SIG-M5 (cell line): ENCODE data around the gene RNF39.
A peak's percentile ranks its signal among the peaks of the same experiment; 100 is the strongest.

ENCODE experiments used
- DNase-seq: peaks from one replicate; lab custom pipeline; 2025; lab: John Stamatoyannopoulos, UW

RNF39 gene

DNA sequence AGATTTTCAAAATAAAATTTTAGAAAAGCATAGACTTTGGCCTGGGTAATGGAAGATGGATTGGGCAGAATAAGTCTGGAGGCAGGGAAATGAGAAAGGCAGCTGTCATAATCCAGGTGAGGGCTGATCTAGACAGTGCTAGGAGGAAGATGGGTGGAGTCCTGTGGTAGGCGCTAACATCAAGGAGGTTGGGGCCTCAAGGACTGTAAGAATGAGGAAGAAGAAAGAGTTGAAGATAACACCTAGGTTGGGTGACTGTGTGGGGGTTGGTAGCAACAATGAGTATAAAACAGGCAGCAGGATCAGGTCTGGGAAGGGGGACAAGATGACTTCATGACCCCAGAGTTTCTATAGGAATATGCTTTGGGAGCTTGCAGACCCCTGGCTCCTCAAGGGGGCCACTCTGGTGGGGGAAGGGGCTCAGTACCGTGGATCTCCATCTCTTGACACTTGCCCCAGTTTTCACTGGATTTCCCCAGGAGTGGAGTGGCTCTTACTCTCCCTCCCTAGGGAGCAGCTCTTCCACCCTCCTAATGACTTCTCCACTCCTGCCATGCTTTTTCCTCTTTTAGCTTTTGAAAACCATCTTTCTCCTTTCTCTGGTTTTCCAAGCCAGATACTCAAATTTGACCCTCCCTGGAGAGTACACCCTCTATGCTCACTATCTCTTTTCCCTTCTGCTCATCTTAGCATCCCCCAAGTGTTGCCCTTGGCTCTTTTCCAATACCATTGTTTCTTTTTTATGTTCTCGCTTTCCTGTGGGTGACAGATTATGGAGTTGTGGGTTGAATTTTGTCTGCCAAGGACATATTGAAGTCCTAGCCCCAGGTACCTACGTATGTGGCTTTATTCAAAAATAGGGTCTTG, 22.6 kb upstream of the RNF39 start:
- DNase-seq: no peak

DNA sequence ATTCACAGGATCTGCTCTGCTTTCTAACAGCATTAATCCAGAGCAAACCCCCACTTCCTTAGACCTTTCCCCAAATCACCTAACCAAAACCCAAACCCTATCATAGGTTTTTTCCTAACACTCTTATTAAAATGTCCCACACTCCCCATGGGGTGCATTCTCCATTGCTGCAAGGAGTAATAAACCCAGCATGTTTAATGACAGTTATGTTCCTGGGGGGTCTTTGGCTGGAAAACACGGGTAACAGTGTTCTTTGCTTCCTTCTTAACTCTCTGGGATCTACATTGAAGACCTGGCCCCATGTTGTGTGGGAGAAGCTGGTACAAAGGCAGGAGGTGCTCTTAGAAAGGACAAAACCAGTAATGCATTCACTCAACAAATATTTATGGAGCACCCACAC, 21.3 kb upstream of the RNF39 start:
- DNase-seq: no peak

DNA sequence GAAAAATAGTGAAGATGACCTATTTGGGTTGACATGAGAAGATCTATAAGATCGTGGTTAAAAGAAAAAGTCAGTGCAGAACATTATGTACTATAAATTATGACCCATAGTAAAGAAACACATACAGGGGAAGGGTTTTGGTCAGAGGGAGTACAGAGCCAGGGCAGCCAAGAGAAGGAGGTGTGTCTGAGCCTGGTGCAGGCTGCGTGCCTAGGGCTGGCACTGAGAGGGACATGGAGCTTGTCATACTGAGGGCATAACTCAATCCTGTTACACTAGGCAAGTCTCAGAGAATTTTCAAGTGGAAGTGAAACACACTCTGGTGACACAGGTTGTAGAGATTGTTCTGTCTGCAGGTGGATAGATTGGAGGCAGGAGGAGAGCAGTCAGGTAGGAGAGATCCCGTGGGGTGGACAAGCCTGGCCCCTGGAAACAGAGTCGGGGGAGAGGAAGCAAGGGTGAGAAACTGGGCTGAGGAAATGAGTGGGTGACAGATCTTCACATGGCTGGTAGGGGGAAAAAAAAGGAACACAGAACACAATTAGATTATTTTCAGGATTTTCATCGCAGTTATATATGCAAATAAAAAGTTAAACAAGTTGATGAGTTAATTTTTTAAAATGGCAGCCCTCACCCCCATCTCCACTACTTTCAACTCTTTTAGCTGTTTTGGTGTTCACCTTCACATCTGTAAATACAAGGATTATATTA, 18.5 kb upstream of the RNF39 start:
- DNase-seq: no peak

DNA sequence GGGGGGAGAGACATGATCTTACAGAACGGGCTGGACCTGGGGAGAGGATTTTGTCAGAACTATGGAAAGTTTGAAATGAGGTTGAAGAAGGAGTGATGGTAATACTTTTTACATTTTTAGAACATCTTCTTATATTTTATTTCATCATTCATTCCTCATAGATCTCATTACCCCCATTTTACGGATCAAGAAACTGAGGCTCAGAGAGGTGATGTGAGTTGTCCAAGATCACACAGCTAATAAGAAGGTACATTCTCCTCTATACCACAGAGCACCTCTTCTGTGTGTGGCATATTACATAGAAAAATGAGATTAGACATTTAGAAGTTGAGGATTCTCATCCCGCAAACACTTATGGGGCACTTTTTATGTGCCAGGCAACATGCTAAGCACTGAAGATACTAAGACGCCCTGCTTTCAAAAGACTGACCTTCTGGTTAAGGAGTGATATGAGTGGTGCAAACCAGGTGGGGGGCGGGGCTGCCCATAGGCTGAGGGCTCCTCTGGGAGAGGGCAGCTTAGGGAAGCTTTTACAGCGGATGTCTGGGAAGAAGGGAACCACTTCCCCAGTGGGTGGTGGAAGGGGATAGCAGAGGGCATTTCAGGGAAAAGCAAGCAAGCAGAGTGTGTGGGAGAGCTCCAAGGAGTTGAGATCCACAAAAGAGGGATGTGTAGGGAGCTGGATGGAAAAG, 17.4 kb upstream of the RNF39 start:
- DNase-seq: no peak

DNA sequence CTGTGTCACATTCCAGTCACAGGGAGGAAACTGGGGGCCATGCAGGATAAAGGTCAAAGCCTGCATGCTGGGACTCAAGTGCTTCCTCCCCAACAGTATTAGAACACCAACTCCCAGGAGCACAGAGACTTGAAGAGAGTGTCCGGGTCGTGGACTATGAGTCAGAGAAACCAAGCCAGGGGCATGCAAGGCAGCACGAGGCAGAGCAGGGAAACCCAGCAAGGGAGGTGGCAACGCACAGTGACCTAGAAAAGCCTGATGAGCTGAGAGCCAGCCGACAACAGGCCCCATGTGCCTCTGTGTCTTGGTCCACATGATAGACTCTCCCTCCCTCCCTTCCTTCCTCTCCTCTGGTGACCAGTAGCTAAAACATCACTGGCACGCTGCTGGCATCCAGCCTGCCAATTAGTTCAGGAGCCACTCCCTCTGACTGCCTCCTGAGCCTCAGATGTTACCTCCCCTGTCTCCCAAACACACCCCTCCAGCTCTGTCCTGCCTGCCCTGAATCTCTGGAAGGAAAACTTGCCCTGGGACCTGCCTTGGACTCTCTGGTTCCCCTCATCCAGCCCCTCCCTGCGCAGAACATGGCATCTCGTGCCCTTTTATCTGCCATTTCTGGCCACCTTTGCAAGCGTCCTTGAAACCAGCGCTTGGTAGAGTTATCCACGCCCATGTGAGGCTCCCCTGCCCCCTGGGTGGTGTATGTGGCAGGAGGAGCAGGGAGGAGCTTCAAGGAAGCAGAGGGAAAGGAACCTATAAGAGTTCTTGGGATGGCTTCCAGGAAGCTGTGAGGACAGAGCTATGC, 16.2 kb upstream of the RNF39 start:
- no peak for DNase-seq

DNA sequence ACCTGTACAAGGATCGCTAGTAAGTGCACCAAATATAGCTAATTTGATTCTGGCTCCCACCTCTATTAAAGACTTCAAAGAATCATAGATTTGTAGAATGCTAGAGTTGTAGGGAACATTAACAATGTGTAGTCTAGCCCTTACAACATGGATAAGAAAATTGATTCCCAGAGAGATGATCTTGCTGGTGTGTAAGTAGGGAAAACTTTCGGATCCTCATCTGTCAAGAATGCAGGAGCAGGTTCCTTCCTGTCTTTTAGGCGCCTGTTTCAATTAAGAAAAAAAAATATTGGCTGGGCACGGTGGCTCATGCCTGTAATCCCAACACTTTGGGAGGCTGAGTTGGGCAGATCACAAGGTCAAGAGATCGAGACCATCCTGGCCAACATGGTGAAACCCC, 12.3 kb upstream of the RNF39 start:
- DNase-seq: no peak

DNA sequence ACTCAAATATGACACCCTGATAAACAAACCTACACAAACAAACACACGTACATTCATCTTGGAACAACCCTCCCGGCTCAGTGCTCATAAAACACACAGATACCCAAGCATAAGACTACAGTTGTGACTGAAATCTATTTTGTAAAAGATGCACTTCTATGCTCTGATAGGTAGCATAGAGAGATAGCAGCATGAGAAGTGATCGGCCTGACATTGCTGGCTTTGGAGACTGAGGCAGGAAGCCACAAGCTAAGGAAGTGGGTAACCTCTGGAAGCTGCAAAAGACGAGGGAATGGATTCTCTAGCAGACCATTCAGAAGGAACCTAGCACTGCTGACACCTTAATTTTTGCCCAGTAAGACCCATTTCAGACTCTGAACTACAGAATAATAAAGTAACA, 1.6 kb upstream of the RNF39 start:
- DNase-seq: no peak

DNA sequence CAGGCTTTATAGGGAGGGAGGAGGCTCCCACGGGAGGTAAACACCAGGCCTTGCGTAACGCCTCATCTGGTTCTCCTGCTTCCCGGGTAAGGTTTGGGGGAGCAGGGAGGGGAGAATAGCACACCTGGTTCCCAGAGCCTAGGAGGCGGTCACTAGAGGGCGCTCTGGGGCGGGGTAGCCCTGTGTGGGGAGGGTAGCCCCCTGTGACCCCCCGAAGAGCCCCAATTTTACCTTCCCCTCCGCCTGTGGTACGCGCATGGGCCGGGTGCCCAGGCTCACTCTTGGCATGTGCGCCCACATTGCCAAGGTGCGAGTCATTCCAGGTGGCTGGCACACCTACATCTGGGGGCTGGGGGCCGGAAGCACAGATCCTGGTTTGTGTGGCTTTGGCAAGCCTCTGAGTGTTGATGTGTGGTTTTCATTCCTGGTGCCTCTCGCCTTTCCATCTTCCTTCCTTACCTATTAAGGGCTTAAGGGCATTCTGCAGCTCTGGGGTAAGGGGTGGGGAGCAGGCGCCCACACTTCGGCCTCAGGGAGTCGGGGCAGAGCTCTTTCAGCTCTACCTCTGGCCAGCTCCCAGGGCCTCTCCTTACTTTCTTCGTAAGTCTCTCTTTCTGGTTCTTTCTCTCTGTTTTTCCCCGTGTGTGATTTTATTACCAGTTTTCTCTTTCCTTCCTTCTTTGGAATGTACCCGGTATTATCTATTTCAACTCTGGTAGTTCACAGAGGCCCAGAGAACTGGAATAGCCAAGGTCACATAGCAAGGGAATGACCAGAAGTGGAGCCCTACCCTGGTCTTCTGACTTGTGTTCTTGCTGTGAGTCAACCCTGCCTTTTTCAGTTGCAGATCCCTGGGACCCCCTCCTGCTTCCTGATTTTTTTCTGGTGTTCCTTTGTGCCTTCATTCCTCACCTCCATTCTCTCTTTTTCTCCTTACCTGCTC, 492 bp upstream of the RNF39 start:
- no peak for DNase-seq

DNA sequence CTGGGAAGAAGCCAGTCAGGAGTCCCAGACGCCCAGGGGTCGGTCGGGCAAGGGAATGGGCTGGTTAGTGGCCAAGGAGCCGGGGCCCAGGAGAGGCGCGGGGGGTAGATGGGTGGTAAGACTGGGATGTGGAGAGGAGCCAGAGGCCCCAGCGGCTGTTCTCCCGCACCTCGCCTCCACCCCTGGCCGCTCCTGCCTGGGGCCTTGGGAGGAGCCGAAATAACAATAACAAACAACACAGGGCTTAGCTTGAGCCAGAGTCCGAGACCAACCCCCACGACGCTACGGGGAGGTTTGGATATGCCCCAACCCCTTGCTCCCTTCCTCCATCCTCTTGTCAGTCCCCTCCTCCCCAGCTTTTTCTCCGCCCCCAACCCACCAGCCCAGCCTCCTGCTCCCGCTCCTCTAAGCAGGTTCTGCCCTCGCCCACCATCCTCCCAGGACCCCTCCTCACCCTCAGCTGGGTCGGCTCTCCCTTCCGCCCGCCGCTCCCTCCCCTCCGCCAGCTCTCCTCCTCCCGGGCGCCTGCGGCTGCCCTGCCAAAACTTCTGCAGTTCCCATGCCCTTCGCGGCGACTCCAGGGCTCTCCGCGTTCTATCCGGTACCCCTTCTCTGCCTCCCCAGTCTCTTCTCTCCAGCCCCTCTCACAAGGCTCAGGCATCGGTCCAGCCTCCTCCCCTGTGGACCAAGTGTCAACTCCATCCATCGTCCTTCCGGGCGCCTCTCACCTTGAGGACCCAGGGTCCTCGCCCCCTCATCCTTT, 1.1 kb downstream of the RNF39 start:
- DNase-seq: no peak

DNA sequence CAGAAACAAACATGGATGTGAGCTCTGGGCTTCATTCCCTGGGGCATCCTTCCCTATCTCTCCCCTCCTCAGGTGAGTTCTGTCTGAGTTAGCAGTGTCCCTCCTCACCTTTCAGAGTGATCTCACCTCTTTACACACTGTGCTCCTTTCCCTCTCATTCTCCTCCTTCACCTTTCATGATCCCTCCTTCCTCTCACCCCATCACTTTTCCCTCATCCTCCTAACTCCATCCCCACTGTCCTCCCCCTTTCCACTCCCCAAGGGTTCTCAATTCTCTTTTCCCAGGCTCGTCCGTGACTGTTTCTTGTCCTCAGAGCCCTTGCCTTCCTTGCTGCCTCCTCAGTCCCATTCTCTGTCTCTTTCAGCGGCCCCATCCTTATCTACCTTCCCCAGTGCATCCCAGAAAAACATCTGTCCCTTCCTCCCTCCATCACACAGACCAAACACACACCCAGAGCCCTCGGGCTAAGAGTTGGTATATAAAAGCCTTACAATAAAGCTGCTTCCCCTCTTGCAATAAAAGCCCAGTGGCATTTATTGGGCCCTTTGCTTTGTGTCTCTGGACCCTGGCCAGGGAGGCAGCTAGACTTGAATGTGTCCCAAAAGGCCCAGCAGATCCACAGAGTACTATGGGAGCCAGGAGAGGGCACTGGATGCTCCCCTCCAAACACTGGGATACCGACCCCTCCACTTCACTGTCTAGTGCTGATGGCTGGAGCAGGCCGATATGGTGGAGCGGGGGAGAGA, 1.9 kb downstream of the RNF39 start:
- no peak for DNase-seq

DNA sequence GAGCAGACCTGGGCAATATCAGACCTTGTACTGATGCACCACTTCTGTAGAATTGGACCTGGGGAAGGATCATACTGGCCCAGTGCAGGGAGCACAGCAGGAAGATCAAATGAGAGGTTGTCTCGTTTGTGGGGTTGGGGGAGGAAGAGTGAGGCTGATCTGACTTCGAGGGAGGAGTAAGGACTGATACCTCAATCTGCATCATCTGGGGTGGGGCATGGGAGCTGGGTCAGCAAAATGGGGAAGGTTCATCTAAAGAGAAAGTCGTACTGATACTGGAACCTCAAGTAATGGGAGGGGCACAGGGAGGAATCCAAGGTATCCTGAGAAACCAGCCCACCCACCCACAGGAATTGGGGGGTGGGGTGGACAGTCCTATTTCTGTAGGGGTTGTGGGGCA, 3.7 kb downstream of the RNF39 start:
- no peak for DNase-seq

DNA sequence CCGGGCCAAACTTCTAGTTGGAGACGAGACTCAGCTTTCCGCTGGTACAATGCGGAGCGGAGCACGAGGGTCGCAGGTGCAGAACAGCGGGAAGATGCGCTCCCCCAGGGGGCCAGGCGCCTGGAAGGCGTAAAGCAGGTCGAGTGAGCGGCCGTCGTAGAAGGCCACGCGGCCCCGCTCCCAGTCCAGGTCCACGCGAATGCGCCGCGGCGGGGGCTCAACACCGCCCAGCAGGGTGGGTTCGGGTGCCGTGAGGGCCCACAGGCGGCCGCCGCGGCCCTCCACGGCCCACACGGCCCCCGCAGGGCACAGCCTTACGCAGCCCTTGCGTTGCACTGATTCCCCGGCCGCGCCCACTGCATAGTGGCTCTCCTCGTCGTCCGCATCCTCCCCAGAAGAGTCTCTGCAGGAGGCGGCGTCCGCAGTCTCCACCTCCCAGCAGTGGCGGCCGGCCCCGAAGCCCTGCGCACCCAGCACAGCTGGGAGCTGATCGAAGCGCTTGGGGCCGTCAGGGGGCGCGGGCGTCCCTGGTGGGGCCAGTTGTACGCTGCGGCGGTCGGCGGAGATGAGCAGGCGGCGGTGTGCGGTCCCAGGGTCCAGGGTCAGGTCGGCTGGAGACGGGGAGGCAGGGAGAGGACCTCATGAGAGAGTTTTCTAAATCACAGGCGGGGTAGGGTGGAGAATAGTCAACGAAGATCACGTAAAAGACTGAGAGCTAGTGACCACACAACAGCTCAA, 4.3 kb downstream of the RNF39 start:
- DNase-seq: no peak

DNA sequence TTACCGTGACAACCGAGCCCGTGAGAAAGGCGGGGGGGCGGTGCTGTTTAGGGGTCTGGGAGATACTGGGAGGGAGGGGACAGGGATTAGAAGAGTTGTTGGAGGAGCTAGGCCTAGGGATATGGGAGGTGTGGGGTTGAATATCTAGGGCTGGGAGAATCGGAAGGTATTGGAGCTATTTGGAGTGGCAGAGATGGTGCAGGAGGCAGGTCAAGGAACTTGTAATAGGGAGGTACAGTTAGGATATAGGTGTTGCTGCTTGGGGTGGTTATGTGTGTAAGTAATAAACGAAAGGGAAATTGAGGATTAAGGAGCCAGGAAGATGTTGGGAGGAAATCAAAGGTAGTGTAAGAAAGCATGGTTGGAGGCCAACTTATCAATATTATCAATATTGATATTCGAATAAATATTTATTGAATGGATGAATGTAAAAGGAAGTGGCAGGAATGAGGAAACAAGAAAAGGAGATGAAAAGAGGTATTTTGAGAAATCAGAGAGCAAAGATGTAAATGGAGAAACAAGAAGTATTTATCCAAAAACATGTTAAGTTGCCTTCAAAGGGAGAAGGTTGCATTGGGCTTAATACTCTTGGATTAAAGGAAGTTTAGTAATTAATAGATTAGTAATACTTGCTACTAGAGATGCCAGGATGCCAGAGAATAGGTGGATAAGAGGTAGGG, 8.0 kb downstream of the RNF39 start:
- no peak for DNase-seq

DNA sequence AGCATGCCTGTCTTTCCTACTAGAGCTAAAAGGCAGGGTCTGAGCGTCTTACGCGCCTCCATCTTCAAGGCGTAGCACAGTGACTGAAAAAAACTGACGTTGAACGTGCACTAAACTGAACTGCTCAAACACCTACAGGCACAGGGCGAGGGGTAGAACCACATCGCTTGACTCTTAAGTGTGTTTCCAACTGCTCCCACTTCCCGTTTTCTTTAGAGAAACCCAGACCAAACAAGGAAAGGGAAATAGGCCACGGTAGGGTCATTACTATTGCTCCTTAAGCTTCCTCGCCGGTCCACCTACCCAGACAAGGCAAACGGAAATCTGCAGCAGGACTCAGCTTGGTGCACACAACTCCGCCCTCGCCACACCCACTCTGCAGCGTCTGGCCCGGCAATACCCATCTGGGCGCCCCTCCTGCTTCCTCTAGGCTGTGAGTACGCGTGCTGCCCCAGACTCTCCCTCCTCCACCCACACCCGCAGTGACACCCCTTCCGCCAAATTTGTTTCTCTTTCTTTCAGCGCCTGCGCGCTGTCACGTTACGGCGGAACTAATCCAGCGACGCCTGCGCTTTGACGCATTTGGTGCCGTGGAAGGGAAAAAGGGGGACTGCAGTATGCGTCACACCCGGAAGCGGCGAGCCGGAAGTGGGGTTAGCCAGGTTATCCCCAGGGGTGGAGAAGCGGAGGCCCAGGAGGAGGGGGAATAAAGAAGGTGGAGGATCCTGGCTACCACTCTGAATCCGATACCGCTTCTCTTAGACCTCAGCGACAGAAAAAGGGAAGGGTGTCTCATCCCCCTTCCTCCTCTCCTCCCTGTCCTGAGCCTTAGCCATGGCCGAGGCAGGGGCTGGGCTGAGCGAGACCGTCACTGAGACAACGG, 8.8 kb downstream of the RNF39 start, which contains the start of gene PPP1R11:
PPP1R11 (plus strand) TSS at position 622 of the 883 bp plus-strand sequence; CDS start at position 835, 213 bp downstream.
- DNase-seq: peak; percentile 97

DNA sequence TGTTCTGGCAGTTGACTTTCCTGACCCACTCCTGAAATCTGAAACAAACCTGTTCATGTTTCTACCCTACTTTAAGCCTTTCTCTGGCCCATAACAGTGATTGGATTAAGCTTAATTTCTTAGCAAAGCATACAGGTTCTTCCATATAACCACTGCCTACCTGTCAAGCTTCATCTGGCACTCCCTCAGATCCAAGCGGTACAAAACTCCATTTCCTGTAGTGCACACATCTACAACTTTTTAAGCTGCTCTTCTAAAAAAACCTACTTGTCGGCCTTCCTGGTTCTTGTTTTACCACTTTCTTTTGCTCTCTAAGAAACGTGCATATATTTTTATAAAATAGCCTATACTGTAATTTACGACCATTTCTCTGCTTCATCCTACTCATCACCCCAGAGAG, 9.5 kb downstream of the RNF39 start:
- DNase-seq: no peak

DNA sequence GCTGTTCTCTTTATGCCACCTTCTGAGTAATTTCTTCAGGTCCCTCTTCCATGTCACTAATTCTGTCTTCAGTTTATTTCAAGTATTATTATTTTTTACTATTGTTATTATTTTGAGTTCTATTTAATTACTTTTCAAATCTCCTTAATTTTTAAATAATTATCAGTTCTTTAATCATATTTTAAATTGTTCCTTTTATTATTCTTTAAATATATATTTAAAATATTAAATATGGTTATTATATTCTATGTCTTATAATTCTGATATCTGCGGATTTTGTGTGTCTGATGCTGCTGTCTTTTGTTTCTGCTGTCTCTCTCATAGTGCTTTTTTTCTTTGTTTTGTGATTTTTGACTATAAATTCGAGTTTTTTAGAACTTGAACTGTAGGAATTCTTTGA, 12.3 kb downstream of the RNF39 start:
- no peak for DNase-seq
